Tibial nerve (tissue), 4 donors: ENCODE measurements around the gene ASB10. TPM values are rescaled to one million over a fixed set of nuclear protein-coding genes. Genes with fewer than 3 reads are reported as not detected.
A peak's percentile ranks its signal among the peaks of the same experiment; 100 is the strongest.

ENCODE experiments used
- DNase-seq, 2 donors: peaks; one replicate each; pipeline ENCODE4 v3.0.0-alpha.2; 2019; ENCODE audit warnings: low spot score in 2 of 2
- H3K27ac ChIP-seq, 4 donors: fragments of 200-600 bp; sonication (generic) in 3 of 4; one replicate each; pipeline ENCODE4 v1.5.1; 2017 to 2019; ENCODE audit warnings: mild to moderate bottlenecking in 1 of 4
- H3K27me3 ChIP-seq, 2 donors: fragments of 200-600 bp; sonication (generic) in 1 of 2; one replicate each; pipeline versions ENCODE4 v1.5.1 to v1.6.0; 2017 to 2019
- H3K36me3 ChIP-seq, 3 donors: fragments of 200-600 bp; sonication (generic); one replicate each; pipeline ENCODE4 v1.5.1; 2018 to 2019
- H3K4me1 ChIP-seq, 4 donors: fragments of 200-600 bp; sonication (generic) in 3 of 4; one replicate each; pipeline ENCODE4 v1.5.1; 2017 to 2019
- H3K4me3 ChIP-seq, 4 donors: fragments of 200-600 bp; sonication (generic) in 3 of 4; one replicate each; pipeline ENCODE4 v1.5.1; 2017 to 2019; ENCODE audit warnings: mild to moderate bottlenecking in 1 of 4, moderate library complexity in 1 of 4
- H3K9me3 ChIP-seq, 4 donors: fragments of 200-600 bp; sonication (generic) in 3 of 4; one replicate each; pipeline ENCODE4 v1.5.1; 2017 to 2019
- CTCF ChIP-seq, 5 experiments: fragments of 200-600 bp in 3 of 5; fragments of 450-650 bp in 2 of 5; sonication (generic) in 3 of 5; IDR thresholded peaks; one replicate each; pipeline ENCODE4 v1.5.1; 2016 to 2019; ENCODE audit warnings: antibody characterized with exemption in 5 of 5, mild to moderate bottlenecking in 3 of 5, moderate library complexity in 2 of 5
- EP300 ChIP-seq, 2 donors: sonication (generic); formaldehyde crosslinking; IDR thresholded peaks; one replicate each; pipeline ENCODE4 v1.6.1; 2017; ENCODE audit warnings: antibody characterized with exemption in 2 of 2, mild to moderate bottlenecking in 1 of 2
- POLR2A ChIP-seq, 2 donors: fragments of 450-650 bp; IDR thresholded peaks; one replicate each; pipeline ENCODE4 v1.6.1; 2017; ENCODE audit warnings: antibody characterized with exemption in 2 of 2, mild to moderate bottlenecking in 2 of 2, moderate library complexity in 2 of 2
- WGBS, 2 donors: methylation state at CpG; one replicate each; pipeline ENCODE4 v1.1.5; 2018; 5-methylcytosine and 5-hydroxymethylcytosine counted together
- total RNA-seq, 4 donors: library from RNA; depleted of rRNA; stranded (reverse); fragments of >200 nt; gene quantifications; one replicate each; pipeline ENCODE4 v1.1.0, GENCODE V29; 2016

The ASB10 gene
- total RNA-seq, 4 donors from 2014 or later, result not detected

GRCh38 chr7:151125846-151126481, 61.1 kb downstream of the ASB10 start:
- Histone ChIP-seq H3K9me3 (no peaks in the 10 kb centered on the region), H3K27ac (peak overlapping the region in 1 of 4 donors; percentile 45), H3K4me1 (peaks cover 0 to 19% (median 13%) of the 10 kb centered on the region in 4 donors), H3K4me3 (peak overlapping the region; percentile 15 to 43 (median 25)), H3K27me3 (no peaks in the 10 kb centered on the region), H3K36me3 (peaks cover 0 to 75% (median 0%) of the 10 kb centered on the region in 3 donors)
- no peak for TF ChIP-seq CTCF (IDR thresholded peaks at IDR 0.05)
- TF ChIP-seq EP300 (IDR thresholded peaks at IDR 0.05), result no peak
- TF ChIP-seq POLR2A (IDR thresholded peaks at IDR 0.05), result no peak
- WGBS, 2 donors, result 19 to 41% methylated on average over 35 to 49 of the region's 58 CpGs
- DNase-seq, result no peak

Other genes starting within 250 kb of the ASB10 start
- gene KCNH2, start 208.9 kb downstream of the ASB10 start, total RNA-seq, result 1 to 10 TPM; 1.5 to 9.0 (median 2.4) TPM
- gene NOS3, start 196.2 kb downstream of the ASB10 start, total RNA-seq, result 10 to 100 TPM; 20.3 to 38.1 (median 23.8) TPM
- not detected for gene ATG9B, start 162.8 kb downstream of the ASB10 start, total RNA-seq
- 10 to 100 TPM; 21.0 to 49.0 (median 31.6) TPM for gene ABCB8, start 158.8 kb downstream of the ASB10 start, total RNA-seq
- 1 to 10 TPM; 1.7 to 6.0 (median 4.0) TPM for gene ASIC3, start 138.7 kb downstream of the ASB10 start, total RNA-seq
- gene CDK5, start 129.4 kb downstream of the ASB10 start, total RNA-seq, result 10 to 100 TPM in 1 of 4 donors, 1 to 10 TPM in 3; 3.6 to 13.1 (median 7.1) TPM
- 100 to 1,000 TPM in 1 of 4 donors, 10 to 100 TPM in 3; 74.3 to 111 (median 91.4) TPM for gene SLC4A2, start 127.7 kb downstream of the ASB10 start, total RNA-seq
- gene FASTK, start 106.4 kb downstream of the ASB10 start, total RNA-seq, result 100 to 1,000 TPM in 1 of 4 donors, 10 to 100 TPM in 3; 69.9 to 139 (median 79.7) TPM
- gene TMUB1, start 103.8 kb downstream of the ASB10 start, total RNA-seq, result 10 to 100 TPM; 24.3 to 61.5 (median 33.8) TPM
- gene AGAP3, start 100.8 kb downstream of the ASB10 start, total RNA-seq, result 100 to 1,000 TPM in 2 of 4 donors, 10 to 100 TPM in 2; 40.0 to 114 (median 87.2) TPM
- not detected for gene GBX1, start 19.6 kb downstream of the ASB10 start, total RNA-seq
- gene H2BK1, start 23.2 kb upstream of the ASB10 start, total RNA-seq, result not detected
- 10 to 100 TPM; 34.3 to 72.9 (median 34.9) TPM for gene ABCF2, start 40.0 kb upstream of the ASB10 start, total RNA-seq
- 10 to 100 TPM; 34.5 to 58.5 (median 40.2) TPM for gene CHPF2, start 45.2 kb upstream of the ASB10 start, total RNA-seq
- gene SMARCD3, start 61.4 kb upstream of the ASB10 start, total RNA-seq, result 10 to 100 TPM; 55.5 to 97.2 (median 77.3) TPM
- gene NUB1, start 154.6 kb upstream of the ASB10 start, total RNA-seq, result 10 to 100 TPM; 40.8 to 66.3 (median 60.1) TPM
- 100 to 1,000 TPM in 2 of 4 donors, 10 to 100 TPM in 2; 82.9 to 142 (median 115) TPM for gene WDR86, start 222.8 kb upstream of the ASB10 start, total RNA-seq